ENCODE measurements around the gene SGMS1.

SGMS1 gene

DNA sequence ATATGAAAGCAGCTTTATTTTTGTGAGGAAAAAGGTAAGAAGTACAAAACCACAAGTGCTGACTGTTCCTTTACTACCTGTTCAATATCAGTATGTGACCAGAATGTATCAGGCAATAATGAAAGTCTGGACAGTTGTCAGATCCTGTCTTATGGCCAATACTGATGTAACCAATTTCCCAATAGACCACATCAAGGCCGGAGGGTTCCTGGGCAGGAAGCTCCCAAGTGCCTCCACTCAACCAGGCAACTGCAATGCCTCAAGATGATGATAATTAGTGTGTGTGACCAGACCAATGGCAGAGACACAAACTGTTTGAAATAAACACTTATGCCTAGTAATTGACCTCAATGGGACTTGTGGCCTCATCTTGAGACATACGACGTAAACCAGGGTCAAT, 223.1 kb downstream of the SGMS1 start:
- TF ChIP-seq POU2F2 (IDR thresholded peaks at IDR 0.05; ENCODE audit: low read depth, low read length) (no peak), SPI1 (IDR thresholded peaks at IDR 0.05; ENCODE audit: low read depth, low read length) (no peak), POLR2AphosphoS5 (IDR thresholded peaks at IDR 0.05; ENCODE audit: low read depth, low read length) (no peak), PAX5 (IDR thresholded peaks at IDR 0.05; ENCODE audit: insufficient read depth, low read length, severe bottlenecking) (no peak), POLR2A (IDR thresholded peaks at IDR 0.05; ENCODE audit: low read depth, low read length) (no peak), TAF1 (IDR thresholded peaks at IDR 0.05; ENCODE audit: low read depth, low read length) (no peak)
- FAIRE-seq, result peak; percentile 16
- no peak for DNase-seq (ENCODE audit: insufficient read length, low spot score)

DNA sequence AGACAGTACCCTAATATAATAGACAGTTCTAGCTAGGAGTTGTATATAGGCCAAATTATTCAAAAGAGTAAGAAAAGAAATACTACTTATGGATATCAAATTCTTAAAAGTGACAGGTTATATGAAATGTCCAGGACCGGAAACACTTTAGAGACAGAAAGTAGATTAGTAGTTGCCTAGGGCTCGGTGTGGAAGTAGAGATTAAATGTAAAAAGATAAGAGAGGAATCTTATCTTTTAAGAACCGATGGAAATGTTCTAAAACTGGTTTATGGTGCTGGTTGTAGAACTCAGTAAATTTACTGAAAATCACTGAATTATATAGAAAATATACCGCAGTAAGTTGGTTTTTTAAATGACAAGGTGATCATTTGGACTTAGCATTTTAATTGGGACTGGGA, 224.9 kb downstream of the SGMS1 start:
- DNase-seq (ENCODE audit: insufficient read length, low spot score) (no peak), FAIRE-seq (no peak)
- TF ChIP-seq POLR2AphosphoS5 (IDR thresholded peaks at IDR 0.05; ENCODE audit: low read depth, low read length) (no peak), POLR2A (IDR thresholded peaks at IDR 0.05; ENCODE audit: low read depth, low read length) (no peak), SPI1 (IDR thresholded peaks at IDR 0.05; ENCODE audit: low read depth, low read length) (no peak), PAX5 (IDR thresholded peaks at IDR 0.05; ENCODE audit: insufficient read depth, low read length, severe bottlenecking) (no peak), POU2F2 (IDR thresholded peaks at IDR 0.05; ENCODE audit: low read depth, low read length) (no peak), TAF1 (IDR thresholded peaks at IDR 0.05; ENCODE audit: low read depth, low read length) (no peak)

DNA sequence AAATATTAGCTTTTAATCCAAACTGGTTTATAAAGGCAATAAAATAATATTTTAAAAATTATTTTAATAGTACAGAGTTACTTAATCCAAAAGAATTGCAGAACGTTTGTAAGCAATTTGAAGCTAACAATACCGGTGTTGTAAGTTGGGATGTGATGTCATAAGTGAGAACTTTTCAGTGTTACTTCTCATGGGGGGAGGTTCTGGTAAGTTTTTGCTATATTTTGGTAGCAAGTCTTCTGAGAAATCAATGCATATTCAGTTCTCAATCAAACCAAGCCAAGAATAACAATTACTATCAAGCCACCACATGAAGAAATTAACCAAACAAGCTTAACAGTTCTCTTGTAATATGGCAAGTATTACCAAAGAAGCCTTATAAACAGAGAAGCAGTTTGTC, 225.4 kb downstream of the SGMS1 start:
- FAIRE-seq (no peak), DNase-seq (ENCODE audit: insufficient read length, low spot score) (no peak)
- TF ChIP-seq POLR2A (IDR thresholded peaks at IDR 0.05; ENCODE audit: low read depth, low read length) (no peak), PAX5 (IDR thresholded peaks at IDR 0.05; ENCODE audit: insufficient read depth, low read length, severe bottlenecking) (no peak), SPI1 (IDR thresholded peaks at IDR 0.05; ENCODE audit: low read depth, low read length) (no peak), POU2F2 (IDR thresholded peaks at IDR 0.05; ENCODE audit: low read depth, low read length) (no peak), TAF1 (IDR thresholded peaks at IDR 0.05; ENCODE audit: low read depth, low read length) (no peak)

DNA sequence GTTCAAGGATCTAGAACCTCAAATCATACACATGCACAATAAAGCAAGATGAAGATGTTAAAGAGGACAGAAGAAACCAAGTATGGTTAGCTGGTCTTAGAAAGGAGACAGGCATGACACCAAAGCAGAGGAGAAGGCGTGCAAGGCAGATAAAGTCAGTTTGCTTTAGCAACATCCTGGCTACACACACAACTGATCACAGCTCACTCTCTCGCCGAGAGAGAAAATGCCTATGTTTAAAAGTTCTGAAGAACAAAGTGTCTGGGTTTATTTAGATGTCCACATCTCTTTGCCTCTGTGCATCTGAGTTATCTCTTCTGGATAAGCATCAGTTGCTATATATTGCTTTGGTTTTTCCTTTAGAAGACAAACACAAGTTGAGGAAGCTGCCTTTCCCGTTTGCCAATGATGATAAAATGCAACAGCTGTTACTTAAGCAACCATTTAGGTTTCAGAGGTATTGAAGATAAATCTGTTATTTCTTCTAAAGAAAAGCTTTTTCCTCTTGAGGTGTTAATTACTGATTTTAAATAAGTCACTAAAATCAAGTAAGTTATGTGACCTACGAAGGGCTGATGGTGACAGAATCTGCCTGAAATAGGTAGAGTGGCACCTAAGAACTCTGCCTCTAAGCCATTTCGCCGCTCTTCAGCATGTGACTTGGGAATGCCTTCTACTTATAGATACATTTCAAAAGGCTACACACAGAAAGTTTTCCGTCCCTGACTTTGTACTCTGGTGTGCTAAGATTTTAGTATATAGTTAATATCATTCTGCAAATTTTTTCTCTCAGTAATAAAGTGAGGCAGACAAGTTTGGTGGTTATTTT, 226.2 kb downstream of the SGMS1 start:
- FAIRE-seq (no peak), DNase-seq (ENCODE audit: insufficient read length, low spot score) (no peak)
- TF ChIP-seq SPI1 (IDR thresholded peaks at IDR 0.05; ENCODE audit: low read depth, low read length) (no peak), POU2F2 (IDR thresholded peaks at IDR 0.05; ENCODE audit: low read depth, low read length) (no peak), PAX5 (IDR thresholded peaks at IDR 0.05; ENCODE audit: insufficient read depth, low read length, severe bottlenecking) (no peak), POLR2A (IDR thresholded peaks at IDR 0.05; ENCODE audit: low read depth, low read length) (no peak), POLR2AphosphoS5 (IDR thresholded peaks at IDR 0.05; ENCODE audit: low read depth, low read length) (no peak), TAF1 (IDR thresholded peaks at IDR 0.05; ENCODE audit: low read depth, low read length) (no peak)

DNA sequence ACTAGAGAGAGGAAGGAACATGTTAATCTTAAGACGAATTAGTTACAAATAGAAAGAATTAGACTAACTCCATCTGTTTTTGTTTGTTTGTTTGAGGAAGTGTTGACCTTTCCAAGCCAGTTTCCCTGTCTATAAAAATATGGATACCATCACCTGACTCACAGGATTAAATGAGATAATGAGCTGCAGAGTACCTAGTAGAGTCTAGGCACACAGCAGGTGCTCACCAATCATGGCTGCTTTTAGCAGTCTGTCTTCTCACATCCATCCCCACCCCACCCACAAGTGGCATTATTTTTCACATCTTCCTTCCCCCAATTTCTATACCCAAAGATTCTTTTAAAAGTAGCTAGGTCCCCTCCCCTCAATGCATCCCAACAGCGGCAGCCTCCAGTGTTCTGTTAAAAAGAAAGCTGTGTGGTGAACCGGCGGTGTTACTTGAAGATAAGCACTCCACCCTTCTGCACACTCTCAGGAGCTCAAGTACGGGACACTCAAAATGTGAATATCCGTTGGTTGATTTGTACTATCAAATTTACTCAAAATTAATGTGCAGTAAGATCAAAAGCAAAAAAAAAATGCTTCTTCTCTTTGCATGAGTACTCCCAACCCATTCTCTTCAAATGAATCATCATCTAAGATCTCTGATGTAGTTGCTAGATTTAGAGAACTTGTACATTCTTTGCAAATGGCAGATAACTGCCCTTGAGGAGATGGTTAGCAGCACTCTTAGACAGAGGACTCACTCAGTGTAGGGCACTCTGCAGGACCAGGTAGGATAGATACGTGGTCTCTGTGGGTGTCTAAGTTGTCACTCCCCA, 227.1 kb downstream of the SGMS1 start:
- DNase-seq (ENCODE audit: insufficient read length, low spot score), result no peak
- TF ChIP-seq PAX5 (IDR thresholded peaks at IDR 0.05; ENCODE audit: insufficient read depth, low read length, severe bottlenecking), result peak; percentile 5
- no peak for TF ChIP-seq SPI1 (IDR thresholded peaks at IDR 0.05; ENCODE audit: low read depth, low read length)
- peak; percentile 81 for FAIRE-seq

DNA sequence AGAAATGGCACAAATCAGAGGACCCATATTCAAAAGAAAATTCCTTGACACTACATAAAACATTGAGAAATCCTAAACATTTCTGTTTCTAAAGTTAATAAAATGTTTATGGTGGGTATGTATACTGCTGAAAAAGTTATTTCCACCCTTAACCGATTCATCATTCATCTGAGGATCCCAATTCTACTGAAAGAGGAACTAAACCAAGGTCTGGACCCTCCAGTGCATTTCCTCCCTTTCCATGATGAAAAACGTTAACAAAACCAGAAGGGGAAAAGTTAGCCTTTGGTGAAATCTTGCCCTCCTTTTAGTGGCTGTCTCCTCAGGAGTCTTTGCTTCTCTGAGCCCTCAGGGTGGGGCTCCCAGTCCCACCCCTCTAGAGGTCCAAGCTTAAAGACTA, 227.9 kb downstream of the SGMS1 start:
- no peak for TF ChIP-seq PAX5 (IDR thresholded peaks at IDR 0.05; ENCODE audit: insufficient read depth, low read length, severe bottlenecking)
- no peak for TF ChIP-seq TAF1 (IDR thresholded peaks at IDR 0.05; ENCODE audit: low read depth, low read length)
- TF ChIP-seq SPI1 (IDR thresholded peaks at IDR 0.05; ENCODE audit: low read depth, low read length), result no peak
- no peak for TF ChIP-seq POLR2A (IDR thresholded peaks at IDR 0.05; ENCODE audit: low read depth, low read length)
- TF ChIP-seq POU2F2 (IDR thresholded peaks at IDR 0.05; ENCODE audit: low read depth, low read length), result no peak
- no peak for TF ChIP-seq POLR2AphosphoS5 (IDR thresholded peaks at IDR 0.05; ENCODE audit: low read depth, low read length)
- FAIRE-seq, result no peak
- no peak for DNase-seq (ENCODE audit: insufficient read length, low spot score)

DNA sequence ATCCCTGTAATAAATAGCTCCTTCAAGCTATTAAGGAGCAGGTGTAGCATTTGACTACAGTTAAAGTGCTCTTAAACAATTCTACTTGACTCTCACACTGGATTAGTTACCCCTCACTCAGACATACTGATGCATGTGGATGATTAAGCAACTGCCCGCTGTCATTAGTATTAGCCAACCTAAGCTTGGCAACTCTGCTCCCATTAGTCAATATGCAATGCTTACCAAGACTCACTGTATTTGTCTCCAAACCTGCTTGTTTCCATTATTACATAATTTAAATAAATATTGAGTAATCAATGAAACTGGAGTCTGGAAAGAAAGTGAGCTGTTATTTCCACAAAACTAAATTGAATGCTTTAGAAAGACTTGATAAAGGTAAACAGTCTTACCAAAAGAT, 228.5 kb downstream of the SGMS1 start:
- FAIRE-seq (no peak), DNase-seq (ENCODE audit: insufficient read length, low spot score) (no peak)
- no peak for TF ChIP-seq SPI1 (IDR thresholded peaks at IDR 0.05; ENCODE audit: low read depth, low read length)
- no peak for TF ChIP-seq PAX5 (IDR thresholded peaks at IDR 0.05; ENCODE audit: insufficient read depth, low read length, severe bottlenecking)
- no peak for TF ChIP-seq POU2F2 (IDR thresholded peaks at IDR 0.05; ENCODE audit: low read depth, low read length)

DNA sequence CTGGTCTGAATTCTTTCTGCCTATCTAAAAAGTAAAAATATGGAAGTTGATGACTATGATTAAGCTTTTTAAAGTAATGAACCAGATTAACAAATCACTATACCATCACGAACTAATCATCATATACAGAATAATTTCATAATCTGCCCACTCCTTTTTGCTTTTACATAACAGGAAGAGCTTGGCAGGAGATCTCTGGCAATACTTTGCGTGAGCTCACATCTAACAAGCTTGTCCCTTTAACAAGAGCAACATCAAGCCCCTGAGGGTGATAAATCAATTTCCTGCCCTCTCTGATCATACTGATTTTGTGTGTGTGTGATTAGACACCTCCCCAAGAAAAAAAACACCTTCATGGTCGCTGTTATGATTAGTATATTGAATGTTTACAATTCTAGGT, 228.9 kb downstream of the SGMS1 start:
- no peak for DNase-seq (ENCODE audit: insufficient read length, low spot score)
- TF ChIP-seq PAX5 (IDR thresholded peaks at IDR 0.05; ENCODE audit: insufficient read depth, low read length, severe bottlenecking) (no peak), SPI1 (IDR thresholded peaks at IDR 0.05; ENCODE audit: low read depth, low read length) (no peak), POLR2A (IDR thresholded peaks at IDR 0.05; ENCODE audit: low read depth, low read length) (no peak), POLR2AphosphoS5 (IDR thresholded peaks at IDR 0.05; ENCODE audit: low read depth, low read length) (no peak), POU2F2 (IDR thresholded peaks at IDR 0.05; ENCODE audit: low read depth, low read length) (no peak), TAF1 (IDR thresholded peaks at IDR 0.05; ENCODE audit: low read depth, low read length) (no peak)
- no peak for FAIRE-seq

DNA sequence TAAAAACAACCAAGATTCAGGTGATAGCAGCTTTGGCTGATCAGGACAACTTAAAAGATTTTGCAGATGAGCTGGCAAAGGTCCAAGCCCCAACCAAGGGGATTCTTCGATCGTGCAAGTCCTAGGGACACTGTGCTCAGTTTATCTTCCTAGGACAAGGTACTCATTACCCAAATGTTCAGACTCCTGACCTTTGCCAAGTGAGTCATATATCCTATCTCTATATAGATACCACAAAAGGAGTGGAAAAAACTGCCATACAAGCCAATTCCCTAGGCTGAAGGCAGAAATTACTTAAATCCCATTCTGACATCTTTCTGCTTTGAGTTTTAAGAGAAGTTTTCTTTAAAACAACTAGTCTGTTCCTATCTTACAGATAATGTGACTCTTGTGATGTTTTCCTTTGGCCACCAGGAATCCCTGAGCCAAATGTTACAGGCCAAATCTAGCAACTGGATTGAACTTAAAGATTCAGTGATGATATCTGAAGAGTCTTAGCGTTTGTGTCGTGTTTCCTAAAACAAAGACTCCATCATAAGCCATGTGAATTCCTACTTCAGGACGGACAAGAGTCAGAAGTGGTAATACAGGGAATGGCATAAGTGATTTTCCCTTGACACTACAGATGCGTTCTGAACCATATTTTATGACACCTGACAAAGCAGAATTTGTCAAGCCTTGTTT, 229.8 kb downstream of the SGMS1 start:
- TF ChIP-seq POLR2A (IDR thresholded peaks at IDR 0.05; ENCODE audit: low read depth, low read length), result no peak
- no peak for TF ChIP-seq TAF1 (IDR thresholded peaks at IDR 0.05; ENCODE audit: low read depth, low read length)
- no peak for TF ChIP-seq POLR2AphosphoS5 (IDR thresholded peaks at IDR 0.05; ENCODE audit: low read depth, low read length)
- TF ChIP-seq PAX5 (IDR thresholded peaks at IDR 0.05; ENCODE audit: insufficient read depth, low read length, severe bottlenecking), result no peak
- no peak for TF ChIP-seq SPI1 (IDR thresholded peaks at IDR 0.05; ENCODE audit: low read depth, low read length)
- TF ChIP-seq POU2F2 (IDR thresholded peaks at IDR 0.05; ENCODE audit: low read depth, low read length), result no peak
- DNase-seq (ENCODE audit: insufficient read length, low spot score) (no peak), FAIRE-seq (no peak)

All from GM12891 (cell line).